ENCODE results near the gene MLXIP. TPM values are rescaled to one million over a fixed set of nuclear protein-coding genes. Genes with fewer than 3 reads are reported as not detected.
"Not testable (repeated sequence)": the region's sequence is repeated elsewhere in the genome, so short reads cannot be mapped to it uniquely, and the experiment has no call there.

The MLXIP gene
- total and polyA plus RNA-seq, 2 of the 13 experiments (the other 11 are each of a cell fraction or from before 2014, with no cell fraction given): 5.3 to 6.7 TPM

- peak; percentile 17; the same call in 1 of the 2 replicates for TF ChIP-seq SIN3A (IDR thresholded peaks at IDR 0.05; ENCODE audit: borderline replicate concordance, low read depth, low read length)
These were observed 37.8 kb upstream of the MLXIP start (continued) for GRCh38 chr12:122040579-122041386.

GRCh38 chr12:122041458-122041857 lies 37.1 kb upstream of the MLXIP start:
- in situ Hi-C loops (cut with HindIII; ENCODE audit: extremely low pct_ligation_motif_present, low pct_unique_long_range_greater_than_20kb); FAIRE-seq; BruUV-seq (replicated peaks); H3K9me3 ChIP-seq (ENCODE audit: low read length); DNase-seq (ENCODE audit: low spot score); intact Hi-C loops (cut with micrococcal nuclease; ENCODE audit: unreplicated experiment); H3K4me3 ChIP-seq (replicated peaks in 1 of 3; ENCODE audit: insufficient read depth in 1 of 3, low read depth in 2 of 3, low read length in 3 of 3); CTCF ChIA-PET (ENCODE audit: low intra/inter-chr PET ratio, low total read pairs); ATAC-seq; H3K9ac ChIP-seq (ENCODE audit: insufficient read depth, low read depth, low read length); H4K20me1 ChIP-seq (ENCODE audit: insufficient read depth, low read length); H3K27me3 ChIP-seq (ENCODE audit: control insufficient read depth in 1 of 2, insufficient read depth in 2 of 2, low read length in 2 of 2); H3K79me2 ChIP-seq (ENCODE audit: insufficient read depth, low read length); H2AFZ ChIP-seq (ENCODE audit: low read length): not testable (repeated sequence)
- peaks cover 7 to 10% of the 10 kb centered on the region in 2 experiments; a peak in 4 of 5 replicates for H3K36me3 ChIP-seq (replicated peaks in 1 of 2; ENCODE audit: control insufficient read depth in 1 of 2, insufficient read depth in 2 of 2, low read length in 2 of 2)
- H3K4me1 ChIP-seq (ENCODE audit: insufficient read depth, low read length): peaks cover 23% of the 10 kb centered on the region
- H3K27ac ChIP-seq (ENCODE audit: extremely low read length, insufficient read depth, low read length): peak overlapping the region; percentile 23
- TF ChIP-seq ZNF121 (CRISPR knock-in tag; IDR thresholded peaks at IDR 0.05) (peak; percentile 87), ZNF770 (CRISPR knock-in tag; IDR thresholded peaks at IDR 0.05) (peak; percentile 72)
- 96% methylated on average over 2 of the region's 3 CpGs for WGBS (ENCODE audit: low lambda C conversion rate)
- POLR2A ChIA-PET: interaction anchor here (1.3 kb wide), 1 partner anchor 10 kb away, joined by 3 read pairs; no protein-coding TSS in a partner anchor
- peak overlapping the region; percentile 59; the same call in 1 of the 2 replicates for H3K4me2 ChIP-seq (ENCODE audit: low read depth, low read length)
